K562 (cell line): Measurements from ENCODE around the gene ACOT7. TPM values are rescaled to one million over a fixed set of nuclear protein-coding genes. Genes with fewer than 3 reads are reported as not detected.

ENCODE experiments used
- BMI1 ChIP-seq: fragments of 150-350 bp; IDR thresholded peaks from 2 replicates; pipeline ENCODE4 v1.6.1; 2014; ENCODE audit warnings: low read length
- CAMTA2 ChIP-seq: fragments of 250-450 bp; sonication (Bioruptor Pico); conservative IDR thresholded peaks from 2 replicates; pipeline ENCODE4 v1.5.1; 2022
- LCOR ChIP-seq: sonication (generic); formaldehyde crosslinking; IDR thresholded peaks from 2 replicates; pipeline ENCODE4 v1.8.0; 2022; ENCODE audit warnings: mild to moderate bottlenecking, missing genetic modification reagents
- MAX ChIP-seq: sonication (generic); formaldehyde crosslinking; IDR thresholded peaks from 2 replicates; pipeline ENCODE4 v1.9.0; 2022; ENCODE audit warnings: mild to moderate bottlenecking, missing genetic modification reagents
- NFIX ChIP-seq: fragments of 250-450 bp; sonication (Bioruptor Pico); IDR thresholded peaks from 2 replicates; pipeline ENCODE4 v1.4.0; 2020; ENCODE audit warnings: low read depth, mild to moderate bottlenecking, moderate library complexity
- NR4A1 ChIP-seq, 2 experiments: fragments of 250-450 bp in 1 of 2; fragments of 450-650 bp in 1 of 2; sonication (Bioruptor Pico) in 1 of 2; IDR thresholded peaks; 2 replicates each; pipeline versions ENCODE4 v1.4.0 to v1.6.1; 2016 to 2020; ENCODE audit warnings: mild to moderate bottlenecking in 2 of 2, missing compliant biosample characterization in 1 of 2, missing genetic modification characterization in 1 of 2, moderate library complexity in 1 of 2
- NRF1 ChIP-seq, 2 experiments: fragments of 450-650 bp; IDR thresholded peaks in 1 of 2; conservative IDR thresholded peaks in 1 of 2; 2 replicates each; pipeline ENCODE4 v1.6.1; 2014; ENCODE audit warnings: mild to moderate bottlenecking in 2 of 2
- NUFIP1 ChIP-seq: fragments of 450-650 bp; IDR thresholded peaks from 2 replicates; pipeline ENCODE4 v1.6.1; 2018; ENCODE audit not compliant: partially characterized antibody
- PCBP2 ChIP-seq: fragments of 200-400 bp; formaldehyde crosslinking; IDR thresholded peaks from 2 replicates; pipeline ENCODE4 v1.6.1; 2018; ENCODE audit warnings: low read length, low read depth, mild to moderate bottlenecking, moderate library complexity; ENCODE audit not compliant: poor library complexity, severe bottlenecking
- RERE ChIP-seq: sonication (generic); formaldehyde crosslinking; IDR thresholded peaks from 2 replicates; pipeline ENCODE4 v1.8.0; 2023; ENCODE audit warnings: missing genetic modification reagents, mild to moderate bottlenecking, borderline replicate concordance
- SAFB ChIP-seq: fragments of 200-400 bp; formaldehyde crosslinking; IDR thresholded peaks from 2 replicates; pipeline ENCODE4 v1.6.1; 2017; ENCODE audit warnings: low read depth, low read length, borderline replicate concordance
- SNIP1 ChIP-seq: fragments of 450-650 bp; IDR thresholded peaks from 2 replicates; pipeline ENCODE4 v1.7.1; 2017; ENCODE audit warnings: low read depth, mild to moderate bottlenecking
- SPI1 ChIP-seq: IDR thresholded peaks from 2 replicates; pipeline ENCODE4 v1.6.1; 2011; ENCODE audit warnings: low read depth, low read length, control low read depth, borderline replicate concordance
- VEZF1 ChIP-seq: fragments of 200-800 bp; sonication (Bioruptor generic); IDR thresholded peaks from 2 replicates; pipeline ENCODE4 v1.6.1; 2017; ENCODE audit warnings: missing genetic modification characterization, missing compliant biosample characterization
- polyA plus RNA-seq, 8 experiments: library from polyadenylated mRNA; depleted of rRNA in 4 of 8; stranded (reverse) in 5 of 8; unstranded in 3 of 8; fragments of >200 nt; fragmentation: Nextera tagmentation in 2 of 8; fragmentation: Illumina TruSeq in 1 of 8; extraction: Ambion mirVana in 2 of 8; extraction: Trizol in 1 of 8; gene quantifications; 2 replicates each; pipeline versions ENCODE4 v1.2.1 to v1.2.3, GENCODE V29; 2011 to 2014; ENCODE audit warnings: inconsistent platforms in 1 of 8, missing spikeins in 1 of 8
- total RNA-seq, 7 experiments: library from RNA; depleted of rRNA in 6 of 7; stranded (reverse); fragments of >200 nt in 6 of 7; fragmentation: Illumina TruSeq in 2 of 7; extraction: Trizol in 2 of 7; gene quantifications; 2 replicates each; pipeline versions ENCODE4 v1.2.1 to v1.2.3, GENCODE V29; 2011 to 2021; ENCODE audit warnings: low replicate concordance in 1 of 7
- TF ChIP-seq, protein P1 (sequence below): fragments of 450-650 bp; formaldehyde crosslinking; IDR thresholded peaks from 2 replicates; pipeline ENCODE4 v1.4.0; 2022; ENCODE audit warnings: mild to moderate bottlenecking, moderate library complexity
- TF ChIP-seq, protein P2 (sequence below): sonication (generic); formaldehyde crosslinking; IDR thresholded peaks from 2 replicates; pipeline ENCODE4 v1.8.0; 2022; ENCODE audit warnings: missing genetic modification reagents, mild to moderate bottlenecking, borderline replicate concordance
- TF ChIP-seq, protein P3 (sequence below): fragments of 250-450 bp; sonication (Bioruptor Pico); IDR thresholded peaks from 2 replicates; pipeline ENCODE4 v1.9.0; 2021; ENCODE audit warnings: mild to moderate bottlenecking

The ACOT7 gene
- total and polyA plus RNA-seq, 9 of the 15 experiments (the other 6 are each of a cell fraction or from before 2014, with no cell fraction given): 7.0 to 92.6 (median 37.2) TPM

- TF ChIP-seq RERE (CRISPR knock-in tag) (no peak), SAFB (peak; percentile 63; the same call in 1 of the 2 replicates), SNIP1 (no peak), LCOR (CRISPR knock-in tag) (0 out of 2 replicates have a peak, but pooled peaks have one; percentile 39), VEZF1 (peak; percentile 91), PCBP2 (no peak), NFIX (CRISPR knock-in tag) (no peak), NRF1 (conservative IDR thresholded peaks at IDR 0.05 in 1 of 2, IDR thresholded peaks at IDR 0.05 in 1 of 2) (peak; percentile 49 to 58; a peak in 3 of 4 replicates), NR4A1 (CRISPR knock-in tag; IDR thresholded peaks at IDR 0.05) (no peak), NR4A1 (tag; IDR thresholded peaks at IDR 0.05) (no peak), SPI1 (no peak), MAX (CRISPR knock-in tag) (peak; percentile 87), NUFIP1 (no peak), BMI1 (no peak), CAMTA2 (CRISPR knock-in tag) (no peak)
- TF ChIP-seq, protein P1, sequence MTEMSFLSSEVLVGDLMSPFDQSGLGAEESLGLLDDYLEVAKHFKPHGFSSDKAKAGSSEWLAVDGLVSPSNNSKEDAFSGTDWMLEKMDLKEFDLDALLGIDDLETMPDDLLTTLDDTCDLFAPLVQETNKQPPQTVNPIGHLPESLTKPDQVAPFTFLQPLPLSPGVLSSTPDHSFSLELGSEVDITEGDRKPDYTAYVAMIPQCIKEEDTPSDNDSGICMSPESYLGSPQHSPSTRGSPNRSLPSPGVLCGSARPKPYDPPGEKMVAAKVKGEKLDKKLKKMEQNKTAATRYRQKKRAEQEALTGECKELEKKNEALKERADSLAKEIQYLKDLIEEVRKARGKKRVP: no peak
- TF ChIP-seq, protein P2, sequence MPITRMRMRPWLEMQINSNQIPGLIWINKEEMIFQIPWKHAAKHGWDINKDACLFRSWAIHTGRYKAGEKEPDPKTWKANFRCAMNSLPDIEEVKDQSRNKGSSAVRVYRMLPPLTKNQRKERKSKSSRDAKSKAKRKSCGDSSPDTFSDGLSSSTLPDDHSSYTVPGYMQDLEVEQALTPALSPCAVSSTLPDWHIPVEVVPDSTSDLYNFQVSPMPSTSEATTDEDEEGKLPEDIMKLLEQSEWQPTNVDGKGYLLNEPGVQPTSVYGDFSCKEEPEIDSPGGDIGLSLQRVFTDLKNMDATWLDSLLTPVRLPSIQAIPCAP (CRISPR knock-in tag): no peak
- TF ChIP-seq, protein P3, sequence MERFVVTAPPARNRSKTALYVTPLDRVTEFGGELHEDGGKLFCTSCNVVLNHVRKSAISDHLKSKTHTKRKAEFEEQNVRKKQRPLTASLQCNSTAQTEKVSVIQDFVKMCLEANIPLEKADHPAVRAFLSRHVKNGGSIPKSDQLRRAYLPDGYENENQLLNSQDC (CRISPR knock-in tag): no peak
Observed at GRCh38 chr1:6440198-6441126, 46.9 kb upstream of the ACOT7 start (continued).
